GM23338 (cell line): ENCODE data around the gene PICK1. TPM values are rescaled to one million over a fixed set of nuclear protein-coding genes. Genes with fewer than 3 reads are reported as not detected.

Experiments
- ATAC-seq: fragments of 200-7000 bp; cut with Tn5 transposase; 3 replicates; pipeline ENCODE4 v1.9.1; 2020
- DNase-seq: peaks from one replicate; pipeline ENCODE4 v3.0.0-alpha.2; 2015; ENCODE audit warnings: low spot score
- H2AFZ ChIP-seq: fragments of 200-600 bp; sonication (generic); 2 replicates; pipeline ENCODE4 v1.8.0; 2016; ENCODE audit warnings: antibody characterized with exemption, mild to moderate bottlenecking, moderate library complexity
- H3F3A ChIP-seq: fragments of 200-600 bp; sonication (generic); replicated peaks from 2 replicates; pipeline ENCODE4 v1.8.0; 2017; ENCODE audit warnings: antibody characterized with exemption, mixed run types, low read depth
- H3K27ac ChIP-seq: fragments of 200-600 bp; sonication (generic); 2 replicates; pipeline ENCODE4 v1.6.1; 2016; ENCODE audit warnings: low read depth
- H3K27me3 ChIP-seq: fragments of 200-600 bp; sonication (generic); 2 replicates; pipeline ENCODE4 v1.8.0; 2016; ENCODE audit warnings: mild to moderate bottlenecking, mixed run types, moderate library complexity; ENCODE audit not compliant: insufficient read depth
- H3K36me3 ChIP-seq: fragments of 200-600 bp; sonication (generic); 2 replicates; pipeline ENCODE4 v1.8.0; 2016; ENCODE audit warnings: mild to moderate bottlenecking; ENCODE audit not compliant: insufficient read depth
- H3K4me1 ChIP-seq: fragments of 200-600 bp; sonication (generic); 2 replicates; pipeline ENCODE4 v1.8.0; 2016; ENCODE audit warnings: mild to moderate bottlenecking, moderate library complexity; ENCODE audit not compliant: insufficient read depth
- H3K4me2 ChIP-seq: fragments of 200-600 bp; sonication (generic); 2 replicates; pipeline ENCODE4 v1.7.1; 2017; ENCODE audit warnings: mixed run types
- H3K4me3 ChIP-seq: fragments of 200-600 bp; sonication (generic); 2 replicates; pipeline ENCODE4 v1.6.1; 2016; ENCODE audit warnings: mixed run types
- H3K79me2 ChIP-seq: fragments of 200-600 bp; sonication (generic); replicated peaks from 2 replicates; pipeline ENCODE4 v1.8.0; 2017; ENCODE audit warnings: mild to moderate bottlenecking; ENCODE audit not compliant: insufficient read depth
- H3K9me2 ChIP-seq: fragments of 200-600 bp; sonication (generic); 2 replicates; pipeline ENCODE4 v1.8.0; 2017; ENCODE audit not compliant: insufficient read depth
- H4K20me1 ChIP-seq: fragments of 200-600 bp; sonication (generic); replicated peaks from 2 replicates; pipeline ENCODE4 v1.8.0; 2017; ENCODE audit warnings: mild to moderate bottlenecking; ENCODE audit not compliant: insufficient read depth
- H3K27ac Mint-ChIP-seq: 2 replicates; pipeline ENCODE4 v1.8.0; 2020; ENCODE audit warnings: inconsistent platforms, mild to moderate bottlenecking, moderate library complexity, mixed read lengths
- H3K27me3 Mint-ChIP-seq: 3 replicates; pipeline ENCODE4 v1.8.0; 2022; ENCODE audit warnings: low read depth, mild to moderate bottlenecking, moderate library complexity, mixed read lengths, inconsistent platforms; ENCODE audit not compliant: insufficient read depth, poor library complexity
- H3K36me3 Mint-ChIP-seq: 3 replicates; pipeline ENCODE4 v1.8.0; 2021; ENCODE audit warnings: low read depth, mild to moderate bottlenecking, inconsistent platforms, moderate library complexity, mixed read lengths
- H3K4me1 Mint-ChIP-seq: 3 replicates; pipeline ENCODE4 v1.8.0; 2020; ENCODE audit warnings: mild to moderate bottlenecking, inconsistent platforms, mixed read lengths
- H3K4me3 Mint-ChIP-seq: 3 replicates; pipeline ENCODE4 v1.8.0; 2021; ENCODE audit warnings: moderate library complexity, mild to moderate bottlenecking, inconsistent platforms, mixed read lengths
- H3K9me3 Mint-ChIP-seq: 3 replicates; pipeline ENCODE4 v1.8.0; 2020; ENCODE audit warnings: moderate library complexity, mild to moderate bottlenecking, inconsistent platforms, mixed read lengths
- CTCF ChIP-seq, 2 experiments: fragments of 200-600 bp in 1 of 2; sonication (generic) in 1 of 2; conservative IDR thresholded peaks; 2 replicates each; pipeline versions ENCODE4 v1.5.1 to v1.6.1; 2016 to 2017; ENCODE audit warnings: antibody characterized with exemption in 2 of 2, low read depth in 2 of 2, mild to moderate bottlenecking in 2 of 2, moderate library complexity in 1 of 2
- EZH2 ChIP-seq: fragments of 200-600 bp; sonication (generic); IDR thresholded peaks from one replicate; pipeline ENCODE4 v1.8.0; 2017; ENCODE audit warnings: antibody characterized with exemption, mild to moderate bottlenecking, low read depth; ENCODE audit not compliant: unreplicated experiment
- EZH2phosphoT487 ChIP-seq: fragments of 200-600 bp; sonication (generic); IDR thresholded peaks from one replicate; pipeline ENCODE4 v1.8.1; 2018; ENCODE audit warnings: antibody characterized with exemption; ENCODE audit not compliant: unreplicated experiment
- JUNB ChIP-seq: IDR thresholded peaks from one replicate; pipeline ENCODE4 v1.6.1; 2016; ENCODE audit warnings: antibody characterized with exemption; ENCODE audit not compliant: unreplicated experiment
- NANOG ChIP-seq: IDR thresholded peaks from 2 replicates; pipeline ENCODE4 v1.6.1; 2016; ENCODE audit warnings: antibody characterized with exemption, borderline replicate concordance
- POLR2AphosphoS5 ChIP-seq: IDR thresholded peaks from 2 replicates; pipeline ENCODE4 v1.6.1; 2016; ENCODE audit warnings: antibody characterized with exemption, low read depth
- ZNF114 ChIP-seq: fragments of 250-450 bp; sonication (Bioruptor Pico); IDR thresholded peaks from 2 replicates; pipeline ENCODE4 v1.5.0; 2020; ENCODE audit warnings: mild to moderate bottlenecking, moderate library complexity
- ZNF462 ChIP-seq: fragments of 250-450 bp; sonication (Bioruptor Pico); IDR thresholded peaks from 2 replicates; pipeline ENCODE4 v1.5.0; 2020; ENCODE audit warnings: mild to moderate bottlenecking, moderate library complexity
- polyA plus RNA-seq: library from polyadenylated mRNA; unstranded; fragments of >200 nt; fragmentation: Nextera tagmentation; extraction: Ambion mirVana; gene quantifications from 2 replicates; pipeline ENCODE4 v1.2.1, GENCODE V29; 2016
- total RNA-seq: library from RNA; depleted of rRNA; stranded (reverse); fragments of >200 nt; shearing (Covaris generic); gene quantifications from 2 replicates; pipeline ENCODE4 v1.2.3, GENCODE V29; 2014

Gene PICK1
- total and polyA plus RNA-seq, 2 experiments from 2014 or later = 15.9 to 28.3 TPM

- Histone ChIP-seq H2AFZ (no peak overlapping the region), H3F3A (0 out of 2 replicates have a peak, but pooled peaks cover 3% of the 10 kb centered on the region), H3K36me3 (no peaks in the 10 kb centered on the region), H3K4me2 (no peak overlapping the region), H3K27ac (no peak overlapping the region), H3K27me3 (no peaks in the 10 kb centered on the region), H3K4me1 (peaks cover 17% of the 10 kb centered on the region; the same call in 1 of the 2 replicates), H3K79me2 (no peaks in the 10 kb centered on the region), H4K20me1 (no peaks in the 10 kb centered on the region), H3K9me2 (no peaks in the 10 kb centered on the region), H3K4me3 (no peak overlapping the region)
- Mint-ChIP-seq H3K36me3 (no peaks in the 10 kb centered on the region; the same call in 2 of the 3 replicates), H3K27ac (no peak overlapping the region), H3K4me1 (peaks cover 32% of the 10 kb centered on the region), H3K9me3 (no peaks in the 10 kb centered on the region), H3K27me3 (peaks cover 29% of the 10 kb centered on the region), H3K4me3 (no peak overlapping the region)
- ATAC-seq (no peak), DNase-seq (peak; percentile 41)
- TF ChIP-seq CTCF (conservative IDR thresholded peaks at IDR 0.05; ENCODE audit: low read depth in 2 of 2) (peak in 1 of 2 experiments; percentile 17; a peak in 1 of 4 replicates), JUNB (no peak), EZH2phosphoT487 (no peak)
Observed at GRCh38 chr22:38030311-38031133, 26.7 kb upstream of the PICK1 start.

GRCh38 chr22:38031491-38031890, 25.7 kb upstream of the PICK1 start:
- H3K4me1 Mint-ChIP-seq = peaks cover 32% of the 10 kb centered on the region
- no peaks in the 10 kb centered on the region; the same call in 2 of the 3 replicates for H3K36me3 Mint-ChIP-seq
- Histone ChIP-seq H3K27me3 (no peaks in the 10 kb centered on the region), H3K4me1 (peaks cover 17% of the 10 kb centered on the region; the same call in 1 of the 2 replicates), H3K4me2 (no peak overlapping the region), H3K27ac (no peak overlapping the region), H3K36me3 (no peaks in the 10 kb centered on the region), H3K4me3 (no peak overlapping the region), H4K20me1 (no peaks in the 10 kb centered on the region), H3K79me2 (no peaks in the 10 kb centered on the region), H3K9me2 (no peaks in the 10 kb centered on the region), H2AFZ (no peak overlapping the region), H3F3A (0 out of 2 replicates have a peak, but pooled peaks cover 3% of the 10 kb centered on the region)
- no peak overlapping the region for H3K4me3 Mint-ChIP-seq
- ATAC-seq (no peak), DNase-seq (no peak)
- H3K9me3 Mint-ChIP-seq = no peaks in the 10 kb centered on the region
- no peak overlapping the region for H3K27ac Mint-ChIP-seq
- peaks cover 25% of the 10 kb centered on the region for H3K27me3 Mint-ChIP-seq
- TF ChIP-seq JUNB = no peak
- no peak for TF ChIP-seq EZH2phosphoT487
- no peak for TF ChIP-seq ZNF462 (CRISPR knock-in tag)
- no peak for TF ChIP-seq CTCF (conservative IDR thresholded peaks at IDR 0.05; ENCODE audit: low read depth in 2 of 2)
- TF ChIP-seq POLR2AphosphoS5 = no peak
- no peak for TF ChIP-seq NANOG
- no peak for TF ChIP-seq EZH2
- TF ChIP-seq ZNF114 (CRISPR knock-in tag) = no peak
